Activated naive CD8-positive, alpha-beta T cell (primary cell): ENCODE measurements around the gene C19orf53.

Source experiments
- H3K27ac Mint-ChIP-seq: one replicate; pipeline ENCODE4 v1.8.0; 2021; ENCODE audit warnings: mixed read lengths
- H3K27me3 Mint-ChIP-seq: one replicate; pipeline ENCODE4 v1.8.0; 2021; ENCODE audit warnings: mixed read lengths
- H3K36me3 Mint-ChIP-seq: one replicate; pipeline ENCODE4 v1.8.0; 2021; ENCODE audit warnings: mixed read lengths
- H3K4me1 Mint-ChIP-seq: one replicate; pipeline ENCODE4 v1.8.0; 2021; ENCODE audit warnings: low read depth, mixed read lengths
- H3K4me3 Mint-ChIP-seq: one replicate; pipeline ENCODE4 v1.8.0; 2021; ENCODE audit warnings: mild to moderate bottlenecking, mixed read lengths
- H3K9me3 Mint-ChIP-seq: one replicate; pipeline ENCODE4 v1.8.0; 2021; ENCODE audit warnings: low read depth, mixed read lengths

Gene C19orf53

GRCh38 chr19:13823901-13824300, 49.6 kb downstream of the C19orf53 start:
- Mint-ChIP-seq H3K9me3 (no peaks in the 10 kb centered on the region), H3K4me3 (no peak overlapping the region), H3K27ac (no peak overlapping the region), H3K36me3 (no peaks in the 10 kb centered on the region), H3K27me3 (no peaks in the 10 kb centered on the region), H3K4me1 (peaks cover 2% of the 10 kb centered on the region)

DNA sequence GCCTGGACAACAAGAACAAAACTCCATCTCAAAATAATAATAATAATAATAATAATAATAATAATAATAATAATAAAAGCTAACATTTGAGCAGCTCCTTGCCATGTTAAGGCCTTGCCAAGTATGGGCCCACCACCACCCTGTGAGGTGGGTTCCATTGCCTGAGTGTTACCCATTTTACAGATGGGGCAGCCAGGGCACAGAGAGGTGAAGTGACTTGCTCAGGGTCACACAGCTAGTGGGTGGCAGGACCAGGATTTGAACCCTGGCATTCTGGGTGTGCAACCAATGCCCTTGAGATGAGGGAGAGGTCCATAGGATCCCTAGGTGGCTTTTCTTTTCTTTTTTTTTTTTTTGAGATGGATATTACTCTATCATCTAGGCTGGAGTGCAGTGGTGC, 50.4 kb downstream of the C19orf53 start:
- Mint-ChIP-seq H3K27ac (no peak overlapping the region), H3K4me1 (peaks cover 2% of the 10 kb centered on the region), H3K27me3 (no peaks in the 10 kb centered on the region), H3K9me3 (no peaks in the 10 kb centered on the region), H3K4me3 (no peak overlapping the region), H3K36me3 (no peaks in the 10 kb centered on the region)

DNA sequence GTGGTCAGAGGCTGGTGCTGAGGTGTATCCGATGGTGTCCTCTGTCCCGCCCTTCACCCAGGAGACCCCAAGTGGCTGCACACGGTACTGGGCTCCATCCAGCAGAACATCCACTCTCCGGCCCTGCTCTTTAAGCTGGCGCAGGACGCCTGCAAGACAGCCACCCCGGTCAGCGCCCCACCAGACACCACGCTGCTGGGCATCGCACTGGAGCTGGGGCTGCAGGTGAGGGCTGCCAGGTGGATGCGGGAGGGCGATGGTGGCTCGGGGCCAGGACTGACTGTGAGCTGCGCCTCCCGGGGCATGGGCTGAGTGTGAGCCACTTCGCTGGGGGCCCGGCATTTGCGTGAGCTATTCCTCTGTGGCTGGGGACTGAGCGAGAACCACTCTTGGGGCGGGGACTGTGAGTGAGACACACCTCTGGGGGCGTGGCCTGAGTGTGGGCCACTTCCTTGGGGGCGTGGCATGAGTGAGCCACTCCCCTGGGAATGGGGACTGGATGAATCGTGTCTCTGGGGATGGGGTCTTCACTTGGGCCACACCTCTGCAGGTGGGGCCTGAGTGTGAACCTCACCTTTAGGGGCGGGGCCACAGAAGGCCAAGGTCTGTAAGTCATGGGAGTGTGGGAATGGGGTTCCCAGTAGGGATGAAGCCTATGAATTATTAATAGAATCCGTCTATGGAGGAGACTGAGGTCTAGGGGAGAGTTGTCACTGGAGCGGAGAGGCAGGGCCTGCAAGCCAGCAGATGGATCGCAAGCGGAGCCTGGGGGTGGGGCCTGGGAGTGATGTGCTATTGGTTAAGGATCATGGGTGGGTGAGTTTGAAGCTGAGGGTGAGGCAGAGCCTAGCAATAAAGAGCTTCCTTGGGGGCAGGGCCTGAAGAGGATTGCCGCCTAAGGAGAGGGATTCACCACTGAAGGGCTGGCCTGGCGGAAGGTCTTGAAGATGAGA, 51.5 kb downstream of the C19orf53 start:
- peaks cover 2% of the 10 kb centered on the region for H3K4me1 Mint-ChIP-seq
- no peaks in the 10 kb centered on the region for H3K36me3 Mint-ChIP-seq
- H3K27ac Mint-ChIP-seq, result no peak overlapping the region

DNA sequence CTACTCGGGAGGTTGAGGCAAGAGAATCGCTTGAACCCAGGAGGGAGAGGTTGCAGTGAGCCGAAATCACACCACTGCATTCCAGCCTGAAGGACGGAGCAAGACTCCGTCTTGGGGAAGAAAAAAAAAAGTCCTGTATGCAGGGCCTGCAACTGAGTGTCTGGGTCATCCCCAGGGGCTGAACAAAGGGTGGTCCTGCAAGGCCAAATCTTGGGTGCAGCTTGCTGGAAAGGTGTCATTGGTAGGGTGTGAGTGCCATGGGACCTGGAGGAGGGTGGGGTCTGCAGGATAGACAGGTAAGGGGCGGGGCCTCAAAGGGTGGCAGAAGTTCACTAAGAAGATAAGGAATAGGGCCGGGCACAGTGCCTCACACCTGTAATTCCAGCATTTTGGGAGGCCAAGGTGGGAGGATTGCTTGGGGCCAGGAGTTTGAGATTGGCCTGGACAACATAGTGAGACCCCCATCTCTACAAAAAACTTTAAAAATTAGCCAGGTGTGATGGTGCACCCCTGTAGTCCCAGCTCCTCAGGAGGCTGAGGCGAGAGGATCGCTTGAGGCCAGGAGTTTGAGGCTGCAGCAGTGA, 52.5 kb downstream of the C19orf53 start:
- Mint-ChIP-seq H3K4me1 (peaks cover 2% of the 10 kb centered on the region), H3K4me3 (no peak overlapping the region), H3K9me3 (no peaks in the 10 kb centered on the region), H3K27ac (no peak overlapping the region), H3K36me3 (no peaks in the 10 kb centered on the region), H3K27me3 (no peaks in the 10 kb centered on the region)

More for the DNA sequence above, 51.5 kb downstream of the C19orf53 start:
- Mint-ChIP-seq H3K27me3 (no peaks in the 10 kb centered on the region), H3K4me3 (no peak overlapping the region), H3K9me3 (no peaks in the 10 kb centered on the region)

DNA sequence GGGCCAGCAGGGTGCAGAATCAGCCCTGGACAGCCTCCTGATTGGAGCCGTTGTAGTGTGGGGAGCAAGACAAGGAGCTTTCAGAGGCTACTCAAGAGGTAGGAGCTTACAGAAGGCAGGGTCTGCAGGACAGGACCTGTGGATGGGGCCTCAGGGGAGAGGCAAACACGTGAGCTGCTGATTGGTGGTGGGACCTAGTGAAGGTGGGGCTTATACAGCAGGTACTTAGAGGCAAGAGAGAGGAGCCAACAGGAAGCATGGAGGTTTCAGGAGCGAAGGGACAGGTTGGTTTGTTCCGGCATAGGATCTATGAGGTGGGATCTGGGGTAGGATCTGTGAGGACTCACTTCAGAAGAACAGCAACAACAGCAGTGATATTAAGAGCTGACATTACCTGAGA, 53.4 kb downstream of the C19orf53 start:
- H3K4me3 Mint-ChIP-seq, result no peak overlapping the region
- no peaks in the 10 kb centered on the region for H3K27me3 Mint-ChIP-seq
- H3K27ac Mint-ChIP-seq, result no peak overlapping the region
- H3K36me3 Mint-ChIP-seq, result no peaks in the 10 kb centered on the region
- H3K9me3 Mint-ChIP-seq, result no peaks in the 10 kb centered on the region
- H3K4me1 Mint-ChIP-seq, result peaks cover 2% of the 10 kb centered on the region
